K562 (cell line): Measurements from ENCODE around the gene PRKAG2. TPM values are rescaled to one million over a fixed set of nuclear protein-coding genes. Genes with fewer than 3 reads are reported as not detected.

Source experiments
- BRCA1 ChIP-seq, 2 experiments: fragments of 450-650 bp in 1 of 2; sonication (generic) in 1 of 2; formaldehyde crosslinking in 1 of 2; IDR thresholded peaks; 2 replicates each; pipeline versions ENCODE4 v1.5.0 to v1.6.1; 2017 to 2020; ENCODE audit warnings: mild to moderate bottlenecking in 1 of 2, missing genetic modification reagents in 1 of 2
- CAMTA2 ChIP-seq: fragments of 250-450 bp; sonication (Bioruptor Pico); conservative IDR thresholded peaks from 2 replicates; pipeline ENCODE4 v1.5.1; 2022
- CHD2 ChIP-seq: IDR thresholded peaks from 2 replicates; pipeline ENCODE4 v1.6.1; 2011; ENCODE audit warnings: low read depth, low read length
- EHMT2 ChIP-seq: fragments of 450-650 bp; IDR thresholded peaks from 2 replicates; pipeline ENCODE4 v1.6.1; 2018; ENCODE audit warnings: antibody characterized with exemption
- KDM2B ChIP-seq: fragments of 250-450 bp; sonication (Bioruptor Pico); IDR thresholded peaks from 2 replicates; pipeline ENCODE4 v1.8.0; 2021; ENCODE audit warnings: mild to moderate bottlenecking, moderate library complexity
- MAFF ChIP-seq: IDR thresholded peaks from 2 replicates; pipeline ENCODE4 v1.6.1; 2012; ENCODE audit warnings: low read length, improper control_type of control experiment
- MNT ChIP-seq, 2 experiments: fragments of 450-650 bp; conservative IDR thresholded peaks; 2 replicates each; pipeline ENCODE4 v1.6.1; 2017; ENCODE audit warnings: mild to moderate bottlenecking in 2 of 2, moderate library complexity in 2 of 2
- MYBL2 ChIP-seq, 2 experiments: fragments of 450-650 bp in 1 of 2; sonication (generic) in 1 of 2; formaldehyde crosslinking in 1 of 2; IDR thresholded peaks; 2 replicates each; pipeline versions ENCODE4 v1.6.1 to v1.8.1; 2017 to 2022; ENCODE audit warnings: borderline replicate concordance in 1 of 2, inconsistent platforms in 1 of 2, low read depth in 1 of 2, mild to moderate bottlenecking in 1 of 2, missing genetic modification reagents in 1 of 2, moderate library complexity in 1 of 2
- NCOA1 ChIP-seq: fragments of 450-650 bp; IDR thresholded peaks from 2 replicates; pipeline ENCODE4 v1.6.1; 2016; ENCODE audit warnings: low read depth
- NR4A1 ChIP-seq, 2 experiments: fragments of 250-450 bp in 1 of 2; fragments of 450-650 bp in 1 of 2; sonication (Bioruptor Pico) in 1 of 2; IDR thresholded peaks; 2 replicates each; pipeline versions ENCODE4 v1.4.0 to v1.6.1; 2016 to 2020; ENCODE audit warnings: mild to moderate bottlenecking in 2 of 2, missing compliant biosample characterization in 1 of 2, missing genetic modification characterization in 1 of 2, moderate library complexity in 1 of 2
- PCBP1 ChIP-seq: fragments of 200-400 bp; formaldehyde crosslinking; IDR thresholded peaks from 2 replicates; pipeline ENCODE4 v1.6.1; 2018; ENCODE audit warnings: mild to moderate bottlenecking, low read depth, low read length; ENCODE audit not compliant: poor library complexity, severe bottlenecking
- PML ChIP-seq: IDR thresholded peaks from 2 replicates; pipeline ENCODE4 v1.6.1; 2012; ENCODE audit warnings: low read length, inconsistent platforms
- POLR2G ChIP-seq: fragments of 200-400 bp; formaldehyde crosslinking; IDR thresholded peaks from 2 replicates; pipeline ENCODE4 v1.6.1; 2017; ENCODE audit warnings: low read depth, mild to moderate bottlenecking, antibody characterized with exemption, low read length, moderate library complexity
- RFX5 ChIP-seq: IDR thresholded peaks from 2 replicates; pipeline ENCODE4 v1.6.1; 2011; ENCODE audit warnings: low read depth, mild to moderate bottlenecking, improper control_type of control experiment, low read length
- ZNF124 ChIP-seq: sonication (generic); formaldehyde crosslinking; IDR thresholded peaks from 2 replicates; pipeline ENCODE4 v1.8.1; 2022; ENCODE audit warnings: missing genetic modification reagents
- ZNF263 ChIP-seq: sonication (generic); formaldehyde crosslinking; IDR thresholded peaks from 2 replicates; pipeline ENCODE4 v1.8.0; 2022; ENCODE audit warnings: mild to moderate bottlenecking, missing genetic modification reagents, borderline replicate concordance
- polyA plus RNA-seq, 8 experiments: library from polyadenylated mRNA; depleted of rRNA in 4 of 8; stranded (reverse) in 5 of 8; unstranded in 3 of 8; fragments of >200 nt; fragmentation: Nextera tagmentation in 2 of 8; fragmentation: Illumina TruSeq in 1 of 8; extraction: Ambion mirVana in 2 of 8; extraction: Trizol in 1 of 8; gene quantifications; 2 replicates each; pipeline versions ENCODE4 v1.2.1 to v1.2.3, GENCODE V29; 2011 to 2014; ENCODE audit warnings: inconsistent platforms in 1 of 8, missing spikeins in 1 of 8
- total RNA-seq, 7 experiments: library from RNA; depleted of rRNA in 6 of 7; stranded (reverse); fragments of >200 nt in 6 of 7; fragmentation: Illumina TruSeq in 2 of 7; extraction: Trizol in 2 of 7; gene quantifications; 2 replicates each; pipeline versions ENCODE4 v1.2.1 to v1.2.3, GENCODE V29; 2011 to 2021; ENCODE audit warnings: low replicate concordance in 1 of 7
- TF ChIP-seq, protein P1 (sequence below): sonication (generic); formaldehyde crosslinking; IDR thresholded peaks from 2 replicates; pipeline ENCODE4 v1.8.0; 2023; ENCODE audit warnings: mild to moderate bottlenecking, missing genetic modification reagents

Gene PRKAG2
- total and polyA plus RNA-seq, 9 of the 15 experiments (the other 6 are each of a cell fraction or from before 2014, with no cell fraction given) = 0.99 to 5.6 (median 3.3) TPM

DNA sequence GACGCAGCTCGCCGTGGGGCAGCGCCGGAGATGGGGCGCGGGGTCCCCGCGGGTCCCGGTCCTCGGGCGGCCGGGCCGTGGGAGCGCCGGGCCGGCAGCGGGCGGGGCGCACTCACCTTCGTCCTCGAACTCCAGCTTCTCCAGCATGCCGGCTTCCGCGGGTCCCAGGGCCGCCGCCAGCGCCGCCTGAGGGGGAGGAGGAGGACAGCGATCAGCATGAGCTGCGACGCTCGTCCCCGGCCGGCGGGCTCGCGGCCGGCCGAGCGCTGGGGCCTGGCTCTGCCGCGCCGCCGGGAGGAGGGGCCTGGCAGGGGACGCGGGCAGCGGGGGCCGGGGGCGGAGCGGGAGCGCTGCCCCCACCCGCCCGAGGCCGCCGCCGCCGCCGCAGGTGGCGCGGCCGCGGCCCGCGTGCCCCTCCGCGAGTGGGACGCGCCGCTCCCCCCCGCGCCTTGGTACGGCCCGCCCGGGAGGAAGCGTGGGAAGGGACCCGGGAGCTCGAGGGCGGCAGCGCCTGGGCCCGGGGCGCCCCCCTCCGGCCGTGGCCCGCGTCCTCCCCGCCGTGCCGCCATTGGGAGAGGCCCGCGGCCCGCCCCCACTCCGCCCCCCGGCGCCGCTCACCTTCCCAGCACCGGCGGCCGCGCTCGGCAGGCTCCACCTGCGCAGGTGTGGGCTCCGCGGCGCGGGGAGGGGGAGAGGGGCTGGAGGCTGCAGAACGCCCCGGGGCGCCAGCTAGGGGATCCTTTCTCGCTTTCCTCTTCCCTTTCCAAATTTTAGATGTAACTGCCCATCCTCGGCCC is 244.8 kb downstream of the PRKAG2 start (continued):
- no peak for TF ChIP-seq RFX5
- TF ChIP-seq ZNF263 (CRISPR knock-in tag) = peak; percentile 39; the same call in 1 of the 2 replicates
- no peak for TF ChIP-seq CHD2
- peak; percentile 76 for TF ChIP-seq POLR2G
- no peak for TF ChIP-seq NCOA1
- TF ChIP-seq, protein P1, sequence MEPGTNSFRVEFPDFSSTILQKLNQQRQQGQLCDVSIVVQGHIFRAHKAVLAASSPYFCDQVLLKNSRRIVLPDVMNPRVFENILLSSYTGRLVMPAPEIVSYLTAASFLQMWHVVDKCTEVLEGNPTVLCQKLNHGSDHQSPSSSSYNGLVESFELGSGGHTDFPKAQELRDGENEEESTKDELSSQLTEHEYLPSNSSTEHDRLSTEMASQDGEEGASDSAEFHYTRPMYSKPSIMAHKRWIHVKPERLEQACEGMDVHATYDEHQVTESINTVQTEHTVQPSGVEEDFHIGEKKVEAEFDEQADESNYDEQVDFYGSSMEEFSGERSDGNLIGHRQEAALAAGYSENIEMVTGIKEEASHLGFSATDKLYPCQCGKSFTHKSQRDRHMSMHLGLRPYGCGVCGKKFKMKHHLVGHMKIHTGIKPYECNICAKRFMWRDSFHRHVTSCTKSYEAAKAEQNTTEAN = no peak
- TF ChIP-seq PCBP1 = no peak
- no peak for TF ChIP-seq CAMTA2 (CRISPR knock-in tag)
- no peak for TF ChIP-seq ZNF124
- TF ChIP-seq MYBL2 (IDR thresholded peaks at IDR 0.05; ENCODE audit: low read depth) = no peak
- no peak for TF ChIP-seq MYBL2 (CRISPR knock-in tag; IDR thresholded peaks at IDR 0.05; ENCODE audit: borderline replicate concordance)
- TF ChIP-seq MAFF = no peak
- no peak for TF ChIP-seq KDM2B (CRISPR knock-in tag)
- TF ChIP-seq BRCA1 (IDR thresholded peaks at IDR 0.05) = no peak
- no peak for TF ChIP-seq BRCA1 (CRISPR knock-in tag; IDR thresholded peaks at IDR 0.05)
- TF ChIP-seq NR4A1 (CRISPR knock-in tag; IDR thresholded peaks at IDR 0.05) = no peak
- no peak for TF ChIP-seq NR4A1 (tag; IDR thresholded peaks at IDR 0.05)
- TF ChIP-seq MNT (conservative IDR thresholded peaks at IDR 0.05) = no peak
- TF ChIP-seq EHMT2 = no peak
- no peak for TF ChIP-seq PML
